ENCODE data around the gene CCDC194.

DNA sequence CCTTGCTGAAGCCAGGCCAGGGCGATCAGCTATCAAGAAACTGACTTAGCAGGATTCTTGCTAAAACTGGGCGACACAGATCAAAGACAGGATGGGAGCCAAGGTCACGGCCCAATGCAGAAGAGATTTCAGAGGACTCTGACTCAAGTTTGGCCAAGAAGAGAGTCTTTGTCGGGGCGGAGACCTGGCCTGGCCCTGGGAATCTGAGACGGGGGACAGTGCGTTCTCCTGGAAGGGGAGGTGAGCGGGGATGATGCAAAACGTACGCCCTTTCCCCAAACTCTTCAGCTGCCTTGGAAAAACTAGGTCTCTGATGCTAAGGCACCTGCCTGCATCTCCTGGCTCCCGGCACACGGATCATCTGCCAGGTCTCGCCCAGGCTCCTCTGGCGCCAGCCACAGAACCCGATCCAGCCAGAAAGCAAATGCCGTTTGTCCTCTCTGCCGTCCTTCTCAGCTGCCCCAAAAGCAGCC, 35.7 kb upstream of the CCDC194 start:
- TF ChIP-seq, protein P1, sequence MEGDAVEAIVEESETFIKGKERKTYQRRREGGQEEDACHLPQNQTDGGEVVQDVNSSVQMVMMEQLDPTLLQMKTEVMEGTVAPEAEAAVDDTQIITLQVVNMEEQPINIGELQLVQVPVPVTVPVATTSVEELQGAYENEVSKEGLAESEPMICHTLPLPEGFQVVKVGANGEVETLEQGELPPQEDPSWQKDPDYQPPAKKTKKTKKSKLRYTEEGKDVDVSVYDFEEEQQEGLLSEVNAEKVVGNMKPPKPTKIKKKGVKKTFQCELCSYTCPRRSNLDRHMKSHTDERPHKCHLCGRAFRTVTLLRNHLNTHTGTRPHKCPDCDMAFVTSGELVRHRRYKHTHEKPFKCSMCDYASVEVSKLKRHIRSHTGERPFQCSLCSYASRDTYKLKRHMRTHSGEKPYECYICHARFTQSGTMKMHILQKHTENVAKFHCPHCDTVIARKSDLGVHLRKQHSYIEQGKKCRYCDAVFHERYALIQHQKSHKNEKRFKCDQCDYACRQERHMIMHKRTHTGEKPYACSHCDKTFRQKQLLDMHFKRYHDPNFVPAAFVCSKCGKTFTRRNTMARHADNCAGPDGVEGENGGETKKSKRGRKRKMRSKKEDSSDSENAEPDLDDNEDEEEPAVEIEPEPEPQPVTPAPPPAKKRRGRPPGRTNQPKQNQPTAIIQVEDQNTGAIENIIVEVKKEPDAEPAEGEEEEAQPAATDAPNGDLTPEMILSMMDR (tag by site-specific recombination; IDR thresholded peaks at IDR 0.05): no peak
- TF ChIP-seq ZEB2 (tag by site-specific recombination; IDR thresholded peaks at IDR 0.05): no peak
- TF ChIP-seq ZNF629 (tag by site-specific recombination; IDR thresholded peaks at IDR 0.05): no peak
- TF ChIP-seq BCL11A (tag by site-specific recombination; IDR thresholded peaks at IDR 0.05; ENCODE audit: low read depth): no peak
- TF ChIP-seq ZNF133 (tag by site-specific recombination; IDR thresholded peaks at IDR 0.05): no peak
- TF ChIP-seq, protein P2, sequence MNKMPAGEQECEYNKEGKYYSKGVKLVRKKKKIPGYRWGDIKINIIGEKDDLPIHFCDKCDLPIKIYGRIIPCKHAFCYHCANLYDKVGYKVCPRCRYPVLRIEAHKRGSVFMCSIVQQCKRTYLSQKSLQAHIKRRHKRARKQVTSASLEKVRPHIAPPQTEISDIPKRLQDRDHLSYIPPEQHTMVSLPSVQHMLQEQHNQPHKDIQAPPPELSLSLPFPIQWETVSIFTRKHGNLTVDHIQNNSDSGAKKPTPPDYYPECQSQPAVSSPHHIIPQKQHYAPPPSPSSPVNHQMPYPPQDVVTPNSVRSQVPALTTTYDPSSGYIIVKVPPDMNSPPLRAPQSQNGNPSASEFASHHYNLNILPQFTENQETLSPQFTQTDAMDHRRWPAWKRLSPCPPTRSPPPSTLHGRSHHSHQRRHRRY (tag by site-specific recombination; IDR thresholded peaks at IDR 0.05): no peak
- no peak for TF ChIP-seq ZNF394 (tag by site-specific recombination; IDR thresholded peaks at IDR 0.05; ENCODE audit: borderline replicate concordance)
- TF ChIP-seq ZNF501 (tag by site-specific recombination; IDR thresholded peaks at IDR 0.05): no peak
- no peak for TF ChIP-seq ZNF561 (tag by site-specific recombination; IDR thresholded peaks at IDR 0.05; ENCODE audit: borderline replicate concordance)
- TF ChIP-seq, protein P3, sequence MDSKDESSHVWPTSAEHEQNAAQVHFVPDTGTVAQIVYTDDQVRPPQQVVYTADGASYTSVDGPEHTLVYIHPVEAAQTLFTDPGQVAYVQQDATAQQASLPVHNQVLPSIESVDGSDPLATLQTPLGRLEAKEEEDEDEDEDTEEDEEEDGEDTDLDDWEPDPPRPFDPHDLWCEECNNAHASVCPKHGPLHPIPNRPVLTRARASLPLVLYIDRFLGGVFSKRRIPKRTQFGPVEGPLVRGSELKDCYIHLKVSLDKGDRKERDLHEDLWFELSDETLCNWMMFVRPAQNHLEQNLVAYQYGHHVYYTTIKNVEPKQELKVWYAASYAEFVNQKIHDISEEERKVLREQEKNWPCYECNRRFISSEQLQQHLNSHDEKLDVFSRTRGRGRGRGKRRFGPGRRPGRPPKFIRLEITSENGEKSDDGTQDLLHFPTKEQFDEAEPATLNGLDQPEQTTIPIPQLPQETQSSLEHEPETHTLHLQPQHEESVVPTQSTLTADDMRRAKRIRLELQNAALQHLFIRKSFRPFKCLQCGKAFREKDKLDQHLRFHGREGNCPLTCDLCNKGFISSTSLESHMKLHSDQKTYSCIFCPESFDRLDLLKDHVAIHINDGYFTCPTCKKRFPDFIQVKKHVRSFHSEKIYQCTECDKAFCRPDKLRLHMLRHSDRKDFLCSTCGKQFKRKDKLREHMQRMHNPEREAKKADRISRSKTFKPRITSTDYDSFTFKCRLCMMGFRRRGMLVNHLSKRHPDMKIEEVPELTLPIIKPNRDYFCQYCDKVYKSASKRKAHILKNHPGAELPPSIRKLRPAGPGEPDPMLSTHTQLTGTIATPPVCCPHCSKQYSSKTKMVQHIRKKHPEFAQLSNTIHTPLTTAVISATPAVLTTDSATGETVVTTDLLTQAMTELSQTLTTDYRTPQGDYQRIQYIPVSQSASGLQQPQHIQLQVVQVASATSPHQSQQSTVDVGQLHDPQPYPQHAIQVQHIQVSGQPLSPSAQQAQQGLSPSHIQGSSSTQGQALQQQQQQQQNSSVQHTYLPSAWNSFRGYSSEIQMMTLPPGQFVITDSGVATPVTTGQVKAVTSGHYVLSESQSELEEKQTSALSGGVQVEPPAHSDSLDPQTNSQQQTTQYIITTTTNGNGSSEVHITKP (tag by site-specific recombination; IDR thresholded peaks at IDR 0.05): no peak
- no peak for TF ChIP-seq ZNF292 (tag by site-specific recombination; IDR thresholded peaks at IDR 0.05; ENCODE audit: borderline replicate concordance, low read depth)
- TF ChIP-seq, protein P4, sequence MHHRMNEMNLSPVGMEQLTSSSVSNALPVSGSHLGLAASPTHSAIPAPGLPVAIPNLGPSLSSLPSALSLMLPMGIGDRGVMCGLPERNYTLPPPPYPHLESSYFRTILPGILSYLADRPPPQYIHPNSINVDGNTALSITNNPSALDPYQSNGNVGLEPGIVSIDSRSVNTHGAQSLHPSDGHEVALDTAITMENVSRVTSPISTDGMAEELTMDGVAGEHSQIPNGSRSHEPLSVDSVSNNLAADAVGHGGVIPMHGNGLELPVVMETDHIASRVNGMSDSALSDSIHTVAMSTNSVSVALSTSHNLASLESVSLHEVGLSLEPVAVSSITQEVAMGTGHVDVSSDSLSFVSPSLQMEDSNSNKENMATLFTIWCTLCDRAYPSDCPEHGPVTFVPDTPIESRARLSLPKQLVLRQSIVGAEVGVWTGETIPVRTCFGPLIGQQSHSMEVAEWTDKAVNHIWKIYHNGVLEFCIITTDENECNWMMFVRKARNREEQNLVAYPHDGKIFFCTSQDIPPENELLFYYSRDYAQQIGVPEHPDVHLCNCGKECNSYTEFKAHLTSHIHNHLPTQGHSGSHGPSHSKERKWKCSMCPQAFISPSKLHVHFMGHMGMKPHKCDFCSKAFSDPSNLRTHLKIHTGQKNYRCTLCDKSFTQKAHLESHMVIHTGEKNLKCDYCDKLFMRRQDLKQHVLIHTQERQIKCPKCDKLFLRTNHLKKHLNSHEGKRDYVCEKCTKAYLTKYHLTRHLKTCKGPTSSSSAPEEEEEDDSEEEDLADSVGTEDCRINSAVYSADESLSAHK (tag by site-specific recombination; IDR thresholded peaks at IDR 0.05): no peak
